Spinal cord (tissue), 10 donors: ENCODE results near the gene CHSY3. TPM values are rescaled to one million over a fixed set of nuclear protein-coding genes. Genes with fewer than 3 reads are reported as not detected.

Experiments used
- DNase-seq, 6 donors: peaks; one replicate each; pipeline versions ENCODE4 v3.0.0 to v3.0.0-alpha.2; 2013 to 2015; ENCODE audit warnings: low spot score in 6 of 6, low read depth in 4 of 6
- H3K27ac ChIP-seq: one replicate; pipeline ENCODE4 v1.5.1; 2013; ENCODE audit warnings: low read depth, low read length, control low read depth
- H3K27me3 ChIP-seq: one replicate; pipeline ENCODE4 v1.6.1; 2013; ENCODE audit warnings: low read length; ENCODE audit not compliant: control insufficient read depth, insufficient read depth
- H3K36me3 ChIP-seq: one replicate; pipeline ENCODE4 v1.6.1; 2013; ENCODE audit warnings: low read length; ENCODE audit not compliant: control insufficient read depth, insufficient read depth
- H3K4me1 ChIP-seq: one replicate; pipeline ENCODE4 v1.6.1; 2013; ENCODE audit warnings: low read length; ENCODE audit not compliant: control insufficient read depth, insufficient read depth
- H3K4me3 ChIP-seq: one replicate; pipeline ENCODE4 v1.5.1; 2013; ENCODE audit warnings: low read depth, low read length, control low read depth
- H3K9me3 ChIP-seq: one replicate; pipeline ENCODE4 v1.6.1; 2013; ENCODE audit warnings: low read length; ENCODE audit not compliant: control insufficient read depth, insufficient read depth
- WGBS: methylation state at CpG from one replicate; pipeline ENCODE4 v1.1.5; 2013; ENCODE audit warnings: missing lambda C conversion rate; ENCODE audit not compliant: insufficient coverage; 5-methylcytosine and 5-hydroxymethylcytosine counted together
- long read RNA-seq, 4 donors: transcript quantifications; one replicate each; lab custom pipeline, GENCODE V29; 2026
- polyA plus RNA-seq, 2 donors: library from polyadenylated mRNA; unstranded; fragments of 120-200 nt; gene quantifications; one replicate each; pipeline ENCODE4 v1.2.1, GENCODE V29; 2013; ENCODE audit not compliant: insufficient read length in 2 of 2
- total RNA-seq, 2 donors: library from RNA; depleted of rRNA in 1 of 2; stranded (reverse); fragments of 120-200 nt in 1 of 2; fragments of >200 nt in 1 of 2; gene quantifications; one replicate each; pipeline versions ENCODE4 v1.2.3 to v1.2.4, GENCODE V29; 2013 to 2014
- donor health status: healthy.

CHSY3 gene
- 10 to 100 TPM; 11.9 to 13.7 TPM for total RNA-seq
- polyA plus RNA-seq: 1 to 10 TPM; 4.3 to 4.6 TPM
- long read RNA-seq, donor 1, partial matches to known transcripts: 5 of 5 reads
- long read RNA-seq, donor 1, other reads (novel, unspliced or antisense): 0 of 5 reads
- long read RNA-seq, donor 2: 0 reads
- long read RNA-seq, donor 3: 0 reads
- long read RNA-seq, donor 4: 0 reads

- peak within 1 kb of the TSS; percentile 30 for H3K27ac ChIP-seq
- H3K4me1 ChIP-seq: peaks cover 17% of the 10 kb centered on the region
- peak in 5 of 6 donors; percentile 60 to 96 (median 76) for DNase-seq
- H3K4me3 ChIP-seq: peak within 1 kb of the TSS; percentile 63
- WGBS: 0% methylated on average over 54 of the region's 62 CpGs
- no peaks in the 10 kb centered on the region for H3K36me3 ChIP-seq
- no peaks in the 10 kb centered on the region for H3K9me3 ChIP-seq
- H3K27me3 ChIP-seq: peaks cover 9% of the 10 kb centered on the region
Observed at GRCh38 chr5:129904102-129904666, at the start of gene CHSY3. TSS of gene CHSY3 (plus strand) at chr5:129904465.

GRCh38 chr5:129856325-129856724, 47.9 kb upstream of the CHSY3 start:
- H3K4me1 ChIP-seq: no peaks in the 10 kb centered on the region
- no peak for DNase-seq
- H3K27me3 ChIP-seq: no peaks in the 10 kb centered on the region
- no peak overlapping the region for H3K27ac ChIP-seq
- H3K36me3 ChIP-seq: no peaks in the 10 kb centered on the region
- 100% methylated on average over 1 of the region's 1 CpG for WGBS
- no peak overlapping the region for H3K4me3 ChIP-seq
- H3K9me3 ChIP-seq: no peaks in the 10 kb centered on the region

- no peaks in the 10 kb centered on the region for H3K9me3 ChIP-seq
- no peak overlapping the region for H3K27ac ChIP-seq
- H3K4me3 ChIP-seq: no peak overlapping the region
- DNase-seq: peak in 1 of 6 donors; percentile 54
- H3K36me3 ChIP-seq: no peaks in the 10 kb centered on the region
- WGBS: 82% methylated on average over 1 of the region's 1 CpG
- no peaks in the 10 kb centered on the region for H3K4me1 ChIP-seq
- no peaks in the 10 kb centered on the region for H3K27me3 ChIP-seq
Observed at GRCh38 chr5:129857116-129857515, 47.1 kb upstream of the CHSY3 start.

- H3K9me3 ChIP-seq: no peaks in the 10 kb centered on the region
- no peak overlapping the region for H3K4me3 ChIP-seq
- H3K36me3 ChIP-seq: no peaks in the 10 kb centered on the region
- H3K4me1 ChIP-seq: no peaks in the 10 kb centered on the region
- H3K27ac ChIP-seq: no peak overlapping the region
- no peaks in the 10 kb centered on the region for H3K27me3 ChIP-seq
- no peak for DNase-seq
Observed at GRCh38 chr5:129858131-129858675, 46.1 kb upstream of the CHSY3 start.

GRCh38 chr5:129884322-129884721, 19.9 kb upstream of the CHSY3 start:
- Histone ChIP-seq H3K27me3 (no peaks in the 10 kb centered on the region), H3K4me1 (no peaks in the 10 kb centered on the region), H3K36me3 (no peaks in the 10 kb centered on the region), H3K27ac (no peak overlapping the region), H3K4me3 (no peak overlapping the region), H3K9me3 (no peaks in the 10 kb centered on the region)
- DNase-seq: no peak
- no CpG with 5 or more reads among the region's 1 CpG for WGBS

- Histone ChIP-seq H3K9me3 (no peaks in the 10 kb centered on the region), H3K4me3 (no peak overlapping the region), H3K4me1 (peaks cover 5% of the 10 kb centered on the region), H3K27ac (no peak overlapping the region), H3K27me3 (no peaks in the 10 kb centered on the region), H3K36me3 (no peaks in the 10 kb centered on the region)
- DNase-seq: peak in 2 of 6 donors; percentile 35 to 70
Observed at GRCh38 chr5:129899454-129899853, 4.8 kb upstream of the CHSY3 start.

GRCh38 chr5:129902816-129903215, 1.4 kb upstream of the CHSY3 start:
- H3K27ac ChIP-seq: no peak overlapping the region
- H3K4me1 ChIP-seq: peaks cover 17% of the 10 kb centered on the region
- no peak overlapping the region for H3K4me3 ChIP-seq
- peak in 1 of 6 donors; percentile 12 for DNase-seq
- no peaks in the 10 kb centered on the region for H3K9me3 ChIP-seq
- no peaks in the 10 kb centered on the region for H3K36me3 ChIP-seq
- WGBS: 55% methylated on average over 6 of the region's 6 CpGs
- peaks cover 9% of the 10 kb centered on the region for H3K27me3 ChIP-seq

GRCh38 chr5:129903466-129904101, 681 bp upstream of the CHSY3 start:
- Histone ChIP-seq H3K4me1 (peaks cover 17% of the 10 kb centered on the region), H3K36me3 (no peaks in the 10 kb centered on the region), H3K4me3 (peak overlapping the region; percentile 63), H3K9me3 (no peaks in the 10 kb centered on the region), H3K27ac (peak overlapping the region; percentile 30), H3K27me3 (peaks cover 9% of the 10 kb centered on the region)
- peak in 2 of 6 donors; percentile 7 to 45 for DNase-seq
- 2% methylated on average over 27 of the region's 29 CpGs for WGBS

- H3K27me3 ChIP-seq: peaks cover 9% of the 10 kb centered on the region
- peak overlapping the region; percentile 63 for H3K4me3 ChIP-seq
- WGBS: under 1% methylated on average over 105 of the region's 105 CpGs
- H3K27ac ChIP-seq: no peak overlapping the region
- no peaks in the 10 kb centered on the region for H3K36me3 ChIP-seq
- peak in 2 of 6 donors; percentile 15 to 72 for DNase-seq
- H3K4me1 ChIP-seq: peaks cover 17% of the 10 kb centered on the region
- no peaks in the 10 kb centered on the region for H3K9me3 ChIP-seq
Observed at GRCh38 chr5:129904667-129905472, 605 bp downstream of the CHSY3 start.
